Left lung (tissue), 10 donors: ENCODE measurements around the gene SYCP2L. TPM values are rescaled to one million over a fixed set of nuclear protein-coding genes. Genes with fewer than 3 reads are reported as not detected.

Source experiments
- ATAC-seq: fragments of 200-7000 bp; cut with Tn5 transposase; one replicate; pipeline ENCODE4 v1.9.1; 2020; ENCODE audit warnings: moderate library complexity
- DNase-seq, 4 donors: peaks; one replicate each; pipeline ENCODE4 v3.0.0-alpha.2; 2013 to 2020
- H3K27ac ChIP-seq, 2 donors: fragments of 200-600 bp; sonication (generic) in 1 of 2; one replicate each; pipeline versions ENCODE4 v1.5.0 to v1.8.0; 2020 to 2021
- H3K27me3 ChIP-seq, 2 donors: fragments of 200-600 bp; sonication (generic) in 1 of 2; one replicate each; pipeline versions ENCODE4 v1.5.0 to v1.8.0; 2020 to 2021
- H3K36me3 ChIP-seq, 2 donors: fragments of 200-600 bp; sonication (generic) in 1 of 2; one replicate each; pipeline versions ENCODE4 v1.5.0 to v1.8.0; 2020 to 2021
- H3K4me1 ChIP-seq, 2 donors: fragments of 200-600 bp; one replicate each; pipeline ENCODE4 v1.8.0; 2021
- H3K4me3 ChIP-seq, 2 donors: fragments of 200-600 bp; sonication (generic) in 1 of 2; one replicate each; pipeline versions ENCODE4 v1.5.0 to v1.8.0; 2020 to 2021; ENCODE audit warnings: mild to moderate bottlenecking in 1 of 2
- H3K9me3 ChIP-seq, 2 donors: fragments of 200-600 bp; sonication (generic) in 1 of 2; one replicate each; pipeline versions ENCODE4 v1.5.0 to v1.8.0; 2020 to 2021
- CTCF ChIP-seq, 2 donors: fragments of 200-600 bp; sonication (generic) in 1 of 2; IDR thresholded peaks; one replicate each; pipeline versions ENCODE4 v1.5.0 to v1.8.0; 2021; ENCODE audit warnings: antibody characterized with exemption in 2 of 2
- intact Hi-C, 2 donors: fragments of 100-400 bp; cut with DNase I; formaldehyde crosslinking; loops; one replicate each; pipeline versions ENCODE4 v1.11.2 to v1.14.2; 2022
- polyA plus RNA-seq, 6 donors: library from polyadenylated mRNA; unstranded; fragments of 120-200 nt; gene quantifications; one replicate each; pipeline ENCODE4 v1.2.1, GENCODE V29; 2013; ENCODE audit not compliant: insufficient read length in 6 of 6
- total RNA-seq, 2 donors: library from RNA; stranded (reverse); fragmentation: NEBNext Ultra II Directional; extraction: Animal tissue kit (Norgen Biotek cat#: 25700); gene quantifications; one replicate each; pipeline ENCODE4 v1.2.1, GENCODE V29; 2021
- donor health status: DM: no; HTN: yes; CAD: no.
- donor health status: DM: no; HTN: no; CAD: no.

Gene SYCP2L
- total and polyA plus RNA-seq, 8 donors = 0.41 to 5.8 (median 4.4) TPM

DNA sequence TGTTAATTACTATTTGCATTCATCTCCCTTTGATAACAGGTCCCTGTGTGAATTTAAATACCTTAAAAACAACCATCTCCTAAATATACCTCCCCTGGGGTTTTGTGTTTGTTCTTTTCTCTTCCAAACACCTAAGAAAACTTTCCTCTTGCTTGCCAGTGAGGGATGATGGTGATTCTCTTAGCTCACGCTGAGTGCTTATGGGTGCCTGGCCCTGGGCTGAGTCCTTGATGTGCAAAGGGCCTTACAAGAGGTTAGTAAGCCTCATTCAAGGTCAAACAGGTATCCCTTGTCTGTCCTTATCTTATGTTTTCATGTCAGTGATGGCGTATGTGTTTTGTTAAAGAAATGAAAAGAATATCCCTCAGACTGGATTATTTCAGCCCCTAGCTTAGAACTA is 76.3 kb downstream of the SYCP2L start:
- no peaks in the 10 kb centered on the region for H3K27me3 ChIP-seq
- no peak for TF ChIP-seq CTCF (IDR thresholded peaks at IDR 0.05)
- H3K4me1 ChIP-seq = no peaks in the 10 kb centered on the region
- peaks cover 0 to 14% of the 10 kb centered on the region in 2 donors for H3K9me3 ChIP-seq
- no peak overlapping the region for H3K4me3 ChIP-seq
- no peaks in the 10 kb centered on the region for H3K36me3 ChIP-seq
- intact Hi-C loops = no loop called here
- DNase-seq (no peak), ATAC-seq (no peak)
- H3K27ac ChIP-seq = no peak overlapping the region

DNA sequence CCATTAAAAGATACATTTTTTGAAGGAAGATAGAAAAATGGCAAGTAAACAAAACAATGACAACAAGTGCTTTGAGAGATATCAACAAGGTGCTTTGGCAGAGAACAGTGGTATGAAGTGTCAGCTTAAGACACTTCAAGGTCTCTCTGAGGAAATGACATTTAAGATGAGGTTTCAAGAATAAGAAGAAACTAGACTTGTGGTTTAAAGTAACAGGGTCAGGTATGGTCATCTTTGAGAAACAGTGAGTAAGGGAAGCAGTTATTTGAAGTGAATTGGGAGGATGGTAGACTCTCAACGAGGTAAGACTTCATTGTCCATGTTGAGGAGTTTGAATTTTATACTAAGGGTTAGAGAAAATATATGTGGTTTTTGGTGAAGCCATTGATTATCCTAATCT is 77.8 kb downstream of the SYCP2L start:
- TF ChIP-seq CTCF (IDR thresholded peaks at IDR 0.05) = no peak

DNA sequence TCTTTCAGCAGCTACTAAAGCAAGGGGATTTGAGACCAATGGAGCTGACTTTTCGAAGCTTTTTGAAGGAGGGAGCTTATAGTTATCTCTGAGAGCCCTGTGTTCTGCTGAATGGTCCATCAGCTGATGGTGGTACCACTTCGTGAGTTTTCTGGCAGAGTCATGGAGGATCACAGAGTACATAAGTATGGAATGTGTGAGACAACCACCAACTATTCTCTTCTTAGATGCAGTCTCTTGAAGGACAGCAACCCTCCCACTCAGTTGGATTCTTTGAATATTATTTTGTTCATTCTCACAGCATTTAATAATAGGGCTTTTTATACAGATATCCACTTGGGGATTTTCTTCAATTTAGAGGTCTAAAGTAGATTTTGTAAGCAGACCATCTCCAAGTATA is 81.9 kb downstream of the SYCP2L start:
- no peaks in the 10 kb centered on the region for H3K27me3 ChIP-seq
- intact Hi-C loops = no loop called here
- DNase-seq (no peak), ATAC-seq (no peak)
- no peak for TF ChIP-seq CTCF (IDR thresholded peaks at IDR 0.05)
- peaks cover 0 to 14% of the 10 kb centered on the region in 2 donors for H3K9me3 ChIP-seq
- H3K4me3 ChIP-seq = no peak overlapping the region
- H3K4me1 ChIP-seq = no peaks in the 10 kb centered on the region
- H3K36me3 ChIP-seq = no peaks in the 10 kb centered on the region
- H3K27ac ChIP-seq = no peak overlapping the region

More for the DNA sequence above, 77.8 kb downstream of the SYCP2L start:
- H3K36me3 ChIP-seq = no peaks in the 10 kb centered on the region
- no peak overlapping the region for H3K27ac ChIP-seq
- no peaks in the 10 kb centered on the region for H3K27me3 ChIP-seq
- H3K9me3 ChIP-seq = peaks cover 0 to 14% of the 10 kb centered on the region in 2 donors
- DNase-seq = no peak
- no peaks in the 10 kb centered on the region for H3K4me1 ChIP-seq
- no peak for ATAC-seq
- intact Hi-C loops = no loop called here
- no peak overlapping the region for H3K4me3 ChIP-seq

DNA sequence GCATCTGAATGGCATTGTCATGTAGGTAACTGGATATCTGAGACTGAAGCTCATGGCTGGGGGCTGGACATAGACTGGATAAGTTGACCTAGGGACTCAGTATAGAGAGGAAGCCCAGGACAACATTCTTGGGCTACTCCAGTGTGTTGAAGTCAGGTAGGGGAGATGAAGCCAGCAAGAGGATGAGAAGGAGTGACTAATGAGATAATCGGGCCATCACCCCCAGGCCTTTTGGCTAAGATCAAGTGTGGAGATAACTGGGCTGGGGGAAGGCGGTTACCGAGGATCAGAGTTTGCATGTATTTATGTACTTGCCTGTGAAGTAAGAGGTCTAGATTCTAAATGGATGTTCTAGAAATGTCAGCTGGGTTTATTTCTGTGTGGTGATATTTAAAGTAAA is 83.9 kb downstream of the SYCP2L start:
- ATAC-seq (no peak), DNase-seq (no peak)
- intact Hi-C loops = no loop called here
- Histone ChIP-seq H3K4me1 (no peaks in the 10 kb centered on the region), H3K4me3 (no peak overlapping the region), H3K27me3 (no peaks in the 10 kb centered on the region), H3K9me3 (peaks cover 0 to 12% of the 10 kb centered on the region in 2 donors), H3K27ac (no peak overlapping the region), H3K36me3 (no peaks in the 10 kb centered on the region)
- TF ChIP-seq CTCF (IDR thresholded peaks at IDR 0.05) = no peak

- no peak overlapping the region for H3K4me3 ChIP-seq
- no peaks in the 10 kb centered on the region for H3K36me3 ChIP-seq
- H3K9me3 ChIP-seq = no peaks in the 10 kb centered on the region
- H3K27ac ChIP-seq = no peak overlapping the region
- no peak for TF ChIP-seq CTCF (IDR thresholded peaks at IDR 0.05)
- DNase-seq = no peak
- H3K27me3 ChIP-seq = no peaks in the 10 kb centered on the region
- intact Hi-C loops = no loop called here
- no peaks in the 10 kb centered on the region for H3K4me1 ChIP-seq
- no peak for ATAC-seq
Measured at GRCh38 chr6:10972196-10972595, 85.3 kb downstream of the SYCP2L start.
